IPS-NIHi11 (cell line): ENCODE data around the gene LRRC49.
"Not testable (repeated sequence)": the region's sequence is repeated elsewhere in the genome, so short reads cannot be mapped to it uniquely, and the experiment has no call there.

Source experiments
- DNase-seq: peaks from one replicate; pipeline ENCODE4 v3.0.0; 2012; ENCODE audit warnings: mixed read lengths, low spot score

LRRC49 gene

DNA sequence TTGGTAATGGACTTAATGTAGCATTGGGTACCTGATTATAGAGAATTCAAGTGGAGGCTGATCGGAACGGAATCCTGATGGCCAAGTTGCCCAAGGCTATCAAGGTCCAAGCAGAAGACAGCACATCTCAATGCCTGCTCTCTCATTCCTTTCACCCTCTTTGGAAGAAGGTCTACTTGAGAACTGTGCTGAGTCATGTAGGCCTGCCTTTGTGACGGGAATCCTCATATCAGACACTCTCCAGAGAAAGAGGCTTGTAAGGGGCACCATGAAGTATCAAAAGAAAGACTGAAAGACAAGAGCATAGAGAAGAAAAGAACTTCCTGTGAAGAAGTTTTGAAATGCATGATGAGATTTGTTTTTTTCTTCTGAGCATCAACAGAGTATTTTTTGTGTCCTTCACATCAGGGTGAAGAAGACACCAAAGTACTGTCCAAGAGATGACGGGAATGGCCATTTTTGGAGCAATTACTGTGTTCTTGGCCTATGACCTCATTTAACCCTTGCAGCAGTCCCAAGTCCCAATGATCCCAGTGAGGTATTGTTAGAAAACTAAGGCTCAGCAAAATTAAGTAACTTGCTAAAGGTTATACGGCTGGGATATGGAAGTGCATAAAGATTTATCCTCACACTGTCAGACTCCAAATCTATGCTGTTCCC is 25.5 kb upstream of the LRRC49 start:
- DNase-seq, result no peak

DNA sequence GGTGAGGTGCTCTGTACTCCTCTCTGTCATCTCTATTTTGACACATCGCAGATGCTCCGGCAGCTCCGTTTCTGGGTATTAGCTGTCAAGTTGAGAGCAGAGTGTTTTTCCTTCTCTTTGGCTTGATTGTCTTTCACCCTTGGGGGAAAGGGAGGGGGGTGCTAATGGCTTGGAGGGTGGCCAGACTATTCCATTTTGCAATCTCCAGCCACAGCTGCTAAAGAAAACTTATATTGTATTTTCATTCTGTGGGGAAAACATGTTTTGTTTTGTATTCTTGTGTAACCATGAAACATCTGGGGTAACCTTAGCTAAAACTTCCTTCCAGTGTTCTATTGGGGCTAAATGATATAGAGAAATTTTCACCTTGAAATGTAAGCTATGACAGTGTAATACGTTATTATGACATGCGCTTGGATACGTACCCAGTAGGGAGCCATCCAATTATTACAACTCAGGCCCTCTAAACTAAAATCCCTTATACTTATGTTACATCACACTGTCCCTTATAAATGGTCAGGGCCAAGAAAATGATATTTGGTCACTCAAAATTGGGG is 24.6 kb upstream of the LRRC49 start:
- DNase-seq, result no peak

DNA sequence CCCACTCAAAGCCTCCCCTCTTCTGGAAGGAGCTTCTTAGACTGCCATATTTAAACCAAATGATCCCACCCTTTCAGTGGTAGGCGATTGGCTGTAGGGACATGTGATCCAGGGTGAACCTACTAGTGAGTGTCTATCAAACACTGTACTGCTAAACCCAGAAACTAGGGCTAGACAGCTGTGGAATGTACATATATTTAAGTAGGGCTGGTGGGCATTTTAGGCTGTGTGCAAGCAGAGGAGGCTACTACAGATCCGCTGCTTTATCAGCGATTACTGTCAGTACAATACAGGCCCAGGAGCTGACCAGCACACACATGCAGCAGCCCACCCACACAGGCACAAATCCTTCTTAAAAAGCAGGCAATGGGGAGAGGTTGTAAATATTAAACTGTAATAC is 23.3 kb upstream of the LRRC49 start:
- no peak for DNase-seq

DNA sequence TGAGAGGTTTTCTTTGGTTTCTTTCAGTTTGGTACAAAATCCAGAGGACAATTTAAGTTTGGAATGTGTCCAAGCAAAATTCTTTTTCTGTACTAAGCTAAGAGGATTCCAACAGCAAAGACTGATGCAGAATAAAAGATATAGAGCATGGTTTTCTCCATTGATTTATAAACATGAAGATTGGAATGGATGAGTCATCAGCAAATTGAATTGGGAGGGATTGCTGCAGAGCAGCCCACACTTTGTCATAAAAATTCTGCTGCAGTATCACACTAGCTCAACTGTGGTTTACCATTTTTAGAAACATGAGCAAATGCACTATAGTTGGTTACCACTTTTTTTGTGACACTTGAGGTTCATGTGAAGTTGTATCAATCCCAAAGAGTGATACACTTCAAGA is 22.6 kb upstream of the LRRC49 start:
- no peak for DNase-seq

DNA sequence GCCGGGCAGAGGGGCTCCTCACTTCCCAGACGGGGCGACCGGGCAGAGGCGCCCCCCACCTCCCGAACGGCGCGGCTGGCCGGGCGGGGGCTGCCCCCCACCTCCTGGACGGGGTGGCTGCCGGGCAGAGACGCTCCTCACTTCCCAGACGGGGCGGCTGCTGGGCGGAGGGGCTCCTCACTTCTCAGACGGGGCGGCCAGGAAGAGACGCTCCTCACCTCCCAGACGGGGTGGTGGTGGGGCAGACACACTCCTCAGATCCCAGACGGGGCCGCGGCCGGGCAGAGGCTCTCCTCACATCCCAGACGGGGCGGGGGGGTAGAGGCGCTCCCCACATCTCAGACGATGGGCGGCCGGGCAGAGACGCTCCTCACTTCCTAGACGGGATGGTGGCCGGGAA is 21.1 kb upstream of the LRRC49 start:
- DNase-seq, result not testable (repeated sequence)

DNA sequence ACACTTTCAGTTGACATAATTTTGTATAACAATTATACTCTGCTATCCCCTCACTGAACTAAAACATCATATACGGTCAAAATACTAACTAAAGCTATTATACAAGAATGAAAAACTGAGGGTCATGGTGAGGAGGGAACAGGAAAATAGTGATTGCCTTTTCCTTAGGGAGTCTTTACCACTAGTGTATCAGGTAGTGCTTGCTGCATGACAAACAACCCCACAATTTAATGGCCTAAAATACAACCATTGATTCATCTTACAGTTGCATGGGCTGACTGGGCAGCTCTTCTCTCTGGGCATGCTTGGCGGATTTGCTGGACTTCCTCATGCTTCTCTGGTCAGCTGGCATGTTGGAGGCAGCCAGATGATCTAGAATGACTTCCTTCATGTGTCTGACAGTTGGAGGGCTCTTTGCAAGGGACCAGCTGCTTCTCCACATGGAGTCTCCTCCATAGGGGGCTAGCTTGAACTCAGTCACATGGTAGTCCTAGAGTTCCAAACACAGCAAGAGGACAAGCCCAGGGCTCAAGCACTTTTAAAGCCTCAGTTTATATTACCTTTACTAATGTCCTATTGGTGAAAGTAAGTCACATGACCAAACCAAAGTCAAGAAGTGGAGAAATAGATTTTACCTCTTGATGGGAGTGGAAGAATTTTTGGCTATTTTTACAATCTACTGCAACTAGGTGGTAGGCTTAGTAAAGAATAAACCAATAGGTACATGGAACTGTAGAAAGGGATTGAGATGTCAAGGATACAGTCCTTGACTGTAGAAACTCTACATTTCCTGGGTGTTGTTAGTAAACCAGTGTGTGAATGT is 19.2 kb upstream of the LRRC49 start:
- no peak for DNase-seq

DNA sequence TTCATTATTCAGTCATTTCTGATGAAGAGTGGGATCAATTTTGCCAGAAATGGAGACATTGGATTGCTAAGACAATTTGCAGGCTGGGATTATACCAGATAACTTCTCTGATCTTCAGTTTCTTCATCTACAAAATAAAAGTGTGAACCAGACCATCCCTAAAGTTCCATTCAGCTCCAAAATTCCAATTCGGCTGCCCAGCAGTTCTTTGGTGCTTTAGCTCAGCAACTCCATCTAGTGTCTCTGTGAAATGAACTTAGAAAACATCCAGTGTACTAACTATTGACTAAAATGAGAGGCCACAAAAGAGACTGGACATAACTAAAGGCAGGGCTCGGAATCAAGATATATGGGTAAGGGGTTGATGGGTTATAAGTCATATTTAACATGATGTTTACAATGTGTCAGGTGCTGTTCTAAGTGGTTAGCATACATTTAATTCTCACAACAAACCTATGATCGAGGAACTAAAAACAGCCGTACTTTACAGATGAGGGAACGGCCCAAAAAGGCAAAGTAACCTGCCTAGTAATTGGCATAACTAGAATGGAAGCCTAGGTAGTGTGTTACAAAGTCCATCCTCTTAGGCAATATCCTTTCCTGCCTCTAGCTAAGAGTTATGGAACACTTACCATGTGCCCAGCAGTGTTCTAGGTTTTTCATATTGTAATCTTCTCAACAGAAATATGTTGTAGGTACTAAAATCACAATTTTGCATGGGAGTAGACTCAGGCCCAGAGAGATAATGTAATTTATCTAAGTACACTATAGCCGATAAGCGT is 17.4 kb upstream of the LRRC49 start:
- peak; percentile 24 for DNase-seq

DNA sequence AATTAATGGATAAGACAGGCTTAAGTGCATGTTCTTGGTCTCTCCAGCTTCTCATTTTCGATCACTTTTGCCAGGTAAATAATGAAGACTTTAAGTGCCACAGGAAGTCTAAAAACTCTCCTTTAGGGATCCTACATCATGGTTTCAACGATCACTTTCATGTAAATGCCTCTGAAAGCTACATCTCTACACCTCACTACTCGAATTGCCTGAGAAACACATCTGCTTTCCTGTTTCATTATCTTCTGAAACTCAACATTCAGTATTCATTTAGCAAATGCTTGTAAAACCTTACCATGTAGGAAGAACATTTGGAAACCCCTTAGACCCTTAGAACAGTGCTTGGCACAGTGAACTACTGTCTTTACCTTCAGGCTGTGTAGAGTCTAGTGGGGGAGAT is 16.6 kb upstream of the LRRC49 start:
- DNase-seq, result no peak

DNA sequence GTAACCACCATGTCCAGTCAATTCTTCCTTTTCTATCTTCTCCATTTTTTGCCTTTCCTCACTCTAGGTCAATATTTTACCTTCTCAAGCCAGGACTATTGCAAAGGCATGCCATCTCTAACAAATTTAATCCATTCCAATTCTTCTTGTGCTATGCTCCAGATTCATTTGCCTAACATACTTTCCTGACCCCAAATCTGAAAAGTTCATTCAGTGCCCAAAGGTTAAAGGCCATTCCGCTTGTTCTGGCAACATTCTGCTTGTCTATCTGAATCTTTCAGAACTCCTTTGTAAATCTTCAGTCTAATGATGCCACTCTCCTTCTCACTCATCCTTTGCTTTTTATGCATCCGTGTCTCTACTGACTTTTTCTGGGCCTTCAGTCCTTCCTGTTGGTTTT is 15.9 kb upstream of the LRRC49 start:
- no peak for DNase-seq

DNA sequence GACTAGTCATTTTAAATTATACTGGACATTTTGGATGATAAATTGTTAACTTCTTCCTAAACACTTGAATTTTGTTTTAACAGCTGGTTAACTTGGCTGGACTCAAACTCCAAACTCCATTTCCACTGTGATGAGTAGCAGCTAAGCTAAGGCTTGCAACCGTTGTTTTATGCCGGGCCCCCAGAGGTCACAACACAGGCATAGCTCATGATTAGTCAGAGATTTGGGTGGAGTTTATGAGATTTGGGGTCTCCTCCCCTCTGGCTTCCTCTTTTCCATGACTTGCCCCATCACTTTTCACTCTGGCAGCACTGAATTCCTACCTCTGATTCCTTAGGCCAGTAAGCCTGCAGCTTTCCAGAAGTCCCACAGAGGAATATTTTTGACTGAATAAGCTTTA is 13.2 kb upstream of the LRRC49 start:
- no peak for DNase-seq

DNA sequence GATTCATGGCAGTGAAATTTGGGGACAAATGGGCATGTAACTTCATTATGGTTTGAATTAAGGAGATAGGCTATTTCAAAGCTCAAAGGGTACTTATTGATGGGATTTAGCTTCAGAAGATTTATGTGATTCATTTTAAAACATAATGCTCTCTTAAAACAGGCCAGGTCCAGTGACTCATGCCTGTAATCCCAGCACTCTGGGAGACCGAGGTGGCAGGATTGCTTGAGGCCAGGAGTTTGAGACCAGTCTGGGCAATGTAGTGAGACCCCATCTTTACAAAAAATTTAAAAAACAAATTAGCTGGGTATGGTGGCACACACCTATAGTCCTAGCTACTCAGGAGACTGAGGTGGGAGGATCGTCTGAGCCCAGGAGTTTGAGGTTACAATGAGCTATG is 11.8 kb upstream of the LRRC49 start:
- no peak for DNase-seq

DNA sequence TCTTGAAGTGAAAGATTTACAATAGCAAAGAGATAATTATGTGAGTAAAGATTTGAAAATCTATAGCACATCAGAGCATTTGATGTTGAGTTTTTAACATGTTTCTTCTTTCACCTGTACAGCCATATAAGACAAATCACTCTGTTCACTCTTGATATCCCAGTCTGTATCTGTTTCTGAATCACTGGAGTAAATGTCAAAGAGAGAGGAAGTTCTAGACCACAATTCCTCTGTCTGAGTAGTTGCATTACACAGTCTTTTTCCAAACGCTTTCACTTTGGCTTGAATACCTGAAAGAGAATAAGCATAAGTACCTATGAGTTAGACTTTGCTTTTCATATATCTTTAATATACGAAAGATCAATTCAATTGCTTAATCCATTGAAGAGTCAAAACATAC is 10.3 kb upstream of the LRRC49 start:
- DNase-seq, result no peak

DNA sequence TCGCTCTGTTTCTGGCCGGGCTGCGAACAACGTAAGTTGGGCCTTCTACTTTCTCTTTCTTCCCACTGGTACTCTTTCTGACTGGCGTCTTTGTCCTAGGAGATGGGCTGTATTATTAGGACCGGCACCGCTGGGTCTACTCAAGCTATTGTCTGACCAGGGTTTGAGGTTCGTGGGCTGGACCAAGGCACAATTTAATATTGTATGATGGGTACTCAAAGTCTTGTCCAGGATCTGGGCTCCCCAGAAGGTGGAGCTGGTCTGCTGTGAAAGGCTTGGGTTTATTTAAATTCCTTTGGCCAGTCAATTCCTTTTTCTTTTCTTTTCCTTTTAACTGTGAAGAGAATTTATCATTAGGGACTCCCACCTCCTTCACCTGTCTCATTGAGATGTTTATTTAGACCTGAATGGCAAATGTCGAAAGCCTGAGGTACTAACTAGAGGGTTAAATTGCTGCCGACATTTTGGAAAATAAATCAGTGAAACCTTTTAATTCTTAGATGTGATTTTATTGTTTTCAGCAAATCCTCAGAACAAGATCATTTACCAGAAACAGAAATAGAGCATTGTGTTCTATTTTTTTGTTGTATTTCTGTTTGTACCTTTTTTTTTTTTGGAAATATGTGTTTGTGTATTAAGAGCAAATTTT is 410 bp downstream of the LRRC49 start:
- peak; percentile 16 for DNase-seq

DNA sequence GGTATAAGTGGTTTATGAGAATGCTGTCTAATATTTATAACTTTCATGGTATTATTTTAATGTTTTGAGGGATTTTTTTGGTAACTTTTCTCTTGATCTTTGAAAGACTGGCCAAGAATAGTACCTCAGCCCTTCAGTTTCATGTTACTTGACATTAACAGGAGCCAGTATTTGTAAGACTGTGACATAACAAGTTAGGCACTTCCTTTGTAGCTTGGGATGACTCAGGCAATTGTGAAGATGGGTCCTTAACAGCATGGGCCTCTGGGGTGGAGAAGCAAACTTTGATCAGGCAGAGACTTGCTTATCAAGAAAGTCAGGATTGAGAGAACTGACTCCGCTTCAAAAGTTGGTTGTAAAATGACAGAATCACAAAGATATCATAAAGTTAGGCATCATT is 9.5 kb downstream of the LRRC49 start:
- DNase-seq, result no peak

DNA sequence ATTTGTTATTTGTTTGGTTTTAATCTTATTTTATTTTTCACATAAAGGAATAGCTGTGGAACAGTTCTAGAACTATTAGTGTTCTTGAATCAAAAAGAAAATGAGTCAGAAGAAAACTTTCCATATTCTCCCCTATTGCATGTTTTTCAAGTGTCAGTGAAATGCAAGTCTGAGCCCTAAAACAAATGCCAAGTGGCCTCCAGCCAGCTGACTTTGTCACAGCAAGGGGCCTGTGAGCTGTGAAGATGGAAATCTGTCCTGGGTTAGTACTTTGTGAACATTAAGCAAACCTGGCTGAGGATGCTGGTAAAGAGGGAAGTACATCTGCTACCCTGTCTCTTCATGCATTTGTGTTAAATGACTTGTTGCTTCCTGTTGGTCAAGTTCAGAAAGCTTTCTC is 14.2 kb downstream of the LRRC49 start:
- DNase-seq, result no peak

DNA sequence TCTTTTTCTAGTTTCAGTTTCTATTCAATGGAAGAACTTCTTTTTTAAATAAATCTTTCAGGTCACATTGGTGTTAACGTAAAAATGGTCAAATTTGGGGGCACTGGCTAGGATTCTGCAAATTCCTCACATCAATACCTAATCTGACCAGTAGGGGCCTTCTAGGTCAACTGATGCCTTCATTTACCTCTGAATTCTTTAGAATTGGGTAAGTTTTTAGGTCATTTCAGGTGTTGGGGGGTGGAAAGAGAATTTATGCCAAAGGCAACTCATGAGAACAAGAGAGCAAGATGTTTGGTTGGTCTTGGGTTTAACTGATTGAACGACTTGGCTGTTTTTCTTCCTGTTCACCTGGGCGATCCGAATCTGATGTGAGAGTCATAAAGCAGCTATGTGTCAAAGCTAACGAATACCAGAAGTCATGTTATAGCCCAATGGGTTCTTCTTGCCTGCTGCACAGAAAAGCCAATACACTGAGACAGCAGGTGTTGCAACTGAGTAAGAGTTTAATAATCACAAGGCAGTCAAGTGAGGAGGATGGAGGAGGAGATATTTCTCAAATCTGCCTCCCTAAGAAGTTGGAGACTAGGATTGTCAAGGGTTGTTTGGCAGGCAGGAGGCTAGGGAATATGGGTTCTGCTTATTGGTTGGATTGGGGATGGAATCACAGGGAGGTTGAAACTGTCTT is 15.3 kb downstream of the LRRC49 start:
- DNase-seq, result peak; percentile 16

DNA sequence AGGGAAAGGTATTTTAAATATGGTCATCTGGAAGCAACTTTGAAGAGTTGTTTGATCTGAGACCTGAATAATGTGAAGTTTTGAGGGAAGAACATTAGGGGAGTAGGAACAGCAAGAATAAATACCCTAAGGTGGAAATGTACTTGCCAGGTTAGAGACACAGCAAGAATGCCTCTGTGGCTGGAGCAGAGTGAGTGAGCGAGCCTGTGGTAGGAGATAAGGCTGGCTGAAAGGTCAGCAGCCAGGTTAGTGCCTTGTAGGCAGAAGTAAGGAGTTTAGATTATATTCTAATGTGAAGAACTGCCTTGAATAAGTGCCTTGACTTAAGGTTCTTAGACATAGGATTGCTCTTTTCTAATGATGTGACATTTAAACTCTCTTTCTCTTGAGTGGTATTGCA is 18.3 kb downstream of the LRRC49 start:
- DNase-seq, result no peak

DNA sequence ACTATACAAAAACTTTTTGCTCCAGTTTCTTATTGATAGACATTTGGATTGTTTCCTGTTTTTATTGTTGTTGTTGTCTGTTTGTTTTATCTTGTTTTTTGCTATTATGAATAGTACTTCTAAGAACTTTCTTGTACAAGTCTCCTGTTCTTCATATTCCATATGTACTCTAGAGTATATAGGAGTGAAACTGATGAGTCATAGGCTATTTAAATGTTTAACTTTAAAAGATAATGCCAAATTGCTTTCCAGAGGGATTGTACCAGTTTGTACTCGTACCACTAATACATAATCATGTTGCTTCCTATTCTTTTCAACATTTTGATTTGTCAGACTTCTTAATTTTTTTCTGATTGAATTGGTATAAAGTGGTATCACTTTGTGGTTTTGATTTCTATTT is 19.6 kb downstream of the LRRC49 start:
- DNase-seq, result no peak

DNA sequence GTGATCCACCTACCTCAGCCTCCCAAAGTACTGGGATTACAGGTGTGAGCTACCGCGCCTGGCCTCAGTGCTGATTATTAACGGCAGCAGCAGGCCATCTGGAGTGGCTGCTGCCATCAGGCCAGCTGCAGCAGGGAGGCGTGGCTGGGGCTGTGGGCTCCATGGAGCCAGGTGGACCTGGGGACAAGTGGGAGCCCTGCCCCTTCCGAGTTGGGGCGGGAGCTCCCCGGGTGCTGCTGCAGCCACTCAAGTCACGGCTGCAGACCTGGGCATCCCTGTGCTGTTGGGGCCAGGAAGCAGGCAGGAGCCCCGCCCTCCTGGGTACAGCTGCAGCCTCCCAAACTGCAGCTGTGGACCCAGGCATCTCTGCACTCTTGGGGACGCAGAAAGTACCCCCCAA is 23.9 kb downstream of the LRRC49 start:
- DNase-seq, result no peak

DNA sequence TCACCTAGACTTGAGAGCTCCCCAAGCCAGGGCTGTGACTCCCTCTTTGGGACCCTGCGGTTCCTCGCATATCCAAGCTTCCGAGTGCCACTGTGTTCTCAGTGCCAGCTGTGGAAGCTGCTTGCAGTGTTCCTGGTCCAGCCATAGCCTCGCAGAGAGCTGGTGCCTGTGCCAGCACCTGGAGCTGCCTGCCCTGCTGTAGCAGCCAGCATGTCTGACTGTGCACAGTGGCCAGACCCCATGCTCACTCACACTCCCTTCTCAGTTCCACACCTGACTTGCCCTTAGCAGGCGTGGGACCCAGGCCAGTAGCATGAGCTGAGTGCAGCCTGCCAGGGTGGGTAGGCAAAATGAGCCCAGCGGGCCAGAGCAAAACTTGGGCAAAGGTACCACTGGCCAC is 25.3 kb downstream of the LRRC49 start:
- no peak for DNase-seq

DNA sequence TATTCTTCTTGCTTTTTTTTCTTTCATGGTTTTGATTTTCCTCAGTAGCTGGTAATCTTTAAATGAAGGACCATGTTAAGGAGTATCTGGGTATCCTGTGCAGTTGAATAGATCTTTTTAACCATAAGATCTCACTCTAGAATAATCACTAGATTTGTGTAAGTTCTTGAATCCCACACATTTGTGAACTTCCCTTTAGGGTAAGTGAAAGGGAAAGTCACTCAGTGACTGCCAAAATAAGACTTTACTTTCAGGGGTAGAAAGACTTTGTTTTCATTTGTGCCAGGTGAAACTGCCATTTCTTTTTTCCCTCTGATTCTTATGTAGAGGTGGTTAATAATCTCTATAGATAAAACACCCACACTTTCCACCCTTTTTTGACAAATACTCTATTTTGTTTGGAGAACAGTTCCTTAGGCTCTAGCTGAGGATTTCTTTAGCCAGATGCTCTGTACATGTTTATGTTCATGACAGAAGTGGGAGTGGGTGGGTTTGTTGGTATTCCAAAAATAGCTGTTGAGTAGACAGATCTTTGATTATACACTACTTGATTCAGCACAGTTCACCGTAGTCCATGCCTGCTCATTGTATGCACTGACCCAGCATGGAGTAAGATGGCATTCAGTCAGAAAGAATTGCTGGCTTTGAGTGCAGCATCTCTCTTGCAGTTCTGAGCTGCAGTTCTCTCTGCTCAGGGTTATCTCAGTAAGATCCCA is 28.5 kb downstream of the LRRC49 start:
- no peak for DNase-seq
